GM21447 (cell line): ENCODE results near the gene GATM.
"Not testable (repeated sequence)": the region's sequence is repeated elsewhere in the genome, so short reads cannot be mapped to it uniquely, and the experiment has no call there.

ENCODE experiments used
- ATAC-seq: cut with Tn5 transposase; IDR thresholded peaks from one replicate; pipeline ENCODE4 v1.9.1; 2021; ENCODE audit not compliant: unreplicated experiment

The GATM gene

DNA sequence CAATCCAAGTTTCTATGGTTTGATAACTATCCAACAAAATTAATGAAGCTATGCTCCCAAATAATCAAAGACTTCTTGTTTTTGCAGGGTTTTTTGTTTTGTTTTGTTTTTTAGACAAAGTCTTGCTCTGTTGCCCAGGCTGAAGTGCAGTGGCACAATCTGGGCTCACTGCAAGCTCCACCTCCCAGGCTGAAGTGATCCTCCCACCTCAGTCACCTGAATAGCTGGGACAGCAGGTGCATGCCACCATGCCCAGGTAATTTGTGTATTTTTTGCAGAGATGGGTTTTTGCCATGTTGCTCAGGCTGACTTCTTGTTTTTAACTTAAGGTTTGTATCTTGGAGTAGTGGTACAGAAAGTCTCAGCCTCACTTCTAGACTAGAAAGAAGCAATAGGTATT is 11.0 kb upstream of the GATM start:
- no peak for ATAC-seq

DNA sequence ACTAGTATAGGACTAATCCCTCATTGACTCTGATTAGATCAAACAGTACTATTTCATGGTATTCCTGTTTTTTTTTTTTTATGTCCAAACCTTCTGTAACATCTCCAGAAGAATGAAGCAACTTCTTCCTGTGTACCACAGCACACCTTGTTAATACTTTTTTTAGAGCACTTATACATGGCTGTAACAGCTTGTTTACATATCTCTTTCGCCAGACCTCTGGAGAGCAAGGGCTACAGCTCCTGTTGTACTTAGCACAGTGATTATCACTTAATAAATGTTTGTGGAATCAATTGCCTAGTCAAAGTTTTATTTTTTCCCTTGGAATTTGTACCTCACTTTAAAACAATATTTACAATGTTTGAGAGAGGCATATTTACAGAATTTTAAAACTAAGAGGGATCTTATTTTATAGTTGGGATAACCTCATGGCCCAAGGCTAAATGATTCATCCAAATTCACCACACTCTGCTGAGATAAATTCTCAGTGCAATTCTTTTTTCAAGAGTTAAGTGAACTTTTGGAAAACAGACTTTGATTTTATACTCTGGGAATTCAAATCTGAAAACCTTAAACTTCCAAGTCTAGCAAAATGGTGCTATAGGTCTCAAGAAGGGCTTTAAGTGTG is 9.2 kb upstream of the GATM start:
- no peak for ATAC-seq

DNA sequence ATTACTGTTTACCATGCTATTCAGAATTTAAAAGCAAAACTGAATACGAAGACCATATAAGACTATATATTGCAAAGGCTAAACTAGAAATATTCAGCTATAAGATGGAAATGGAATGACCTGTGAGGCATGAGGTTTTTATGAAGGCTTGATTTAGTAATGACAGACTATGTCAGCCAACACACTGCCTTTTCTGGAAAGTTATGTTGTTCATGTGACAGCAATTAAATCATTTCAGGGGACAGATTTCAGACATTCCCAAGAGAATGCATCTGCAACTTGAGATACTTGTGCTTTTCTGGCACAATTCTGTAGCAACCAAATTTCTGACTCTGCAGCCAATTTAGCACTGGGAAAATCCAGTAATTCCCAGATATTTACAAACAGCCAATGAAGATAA is 8.6 kb upstream of the GATM start:
- ATAC-seq, result no peak

DNA sequence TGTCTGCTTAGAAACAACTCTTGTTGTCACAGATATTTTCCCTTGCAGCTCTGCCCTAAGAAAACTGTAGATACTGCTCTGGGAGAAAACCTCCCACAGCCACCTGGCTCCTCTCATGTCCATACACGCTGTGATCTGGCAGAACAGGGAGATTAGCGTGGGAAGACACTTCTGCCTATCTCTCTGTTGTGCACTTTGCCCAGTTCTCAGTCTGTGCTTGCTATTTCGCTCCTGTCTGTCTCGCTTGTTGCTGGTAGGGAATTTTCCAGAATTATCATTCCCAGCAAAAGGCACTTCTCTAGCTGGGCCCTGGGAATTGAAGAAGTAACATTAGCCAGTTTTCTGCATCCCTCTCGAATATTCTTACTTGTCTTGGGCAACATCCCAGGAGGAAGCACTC is 8.1 kb upstream of the GATM start:
- no peak for ATAC-seq

DNA sequence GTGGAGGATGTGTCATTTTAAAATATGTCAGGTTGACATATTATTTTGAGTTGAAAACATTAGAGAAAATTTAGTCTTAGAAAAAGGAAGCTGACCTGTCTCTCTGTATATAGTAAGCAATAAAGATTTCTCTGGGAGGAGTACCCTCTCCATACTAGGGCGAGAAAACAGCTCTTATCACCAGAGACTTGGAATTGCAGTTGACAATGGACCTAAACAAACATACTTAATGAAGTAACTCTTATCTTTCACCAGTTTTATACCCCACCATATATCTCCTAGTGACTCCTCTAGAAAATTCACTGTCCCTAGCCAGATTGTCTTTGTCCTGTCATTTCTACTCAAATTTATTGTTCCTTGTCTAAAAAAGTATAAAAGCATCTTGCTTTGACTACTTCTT is 7.2 kb upstream of the GATM start:
- ATAC-seq, result no peak

DNA sequence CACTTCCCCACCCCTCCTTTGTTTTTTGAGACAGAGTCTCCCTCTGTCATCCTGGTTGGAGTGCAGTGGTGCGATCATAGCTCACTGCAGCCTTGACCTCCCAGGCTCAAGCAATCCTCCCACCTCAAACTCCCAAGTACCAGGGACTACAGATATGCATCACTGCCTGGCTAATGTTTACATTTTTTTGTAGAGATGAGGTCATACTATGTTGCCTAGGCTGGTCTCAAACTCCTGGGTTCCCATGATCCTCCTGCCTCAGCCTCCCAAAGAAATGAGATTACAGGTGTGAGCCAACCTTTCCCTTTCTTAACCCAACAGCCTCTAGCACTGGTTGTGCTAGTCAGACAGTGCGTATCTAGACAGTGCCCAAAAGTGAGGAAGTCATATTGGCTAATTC is 6.4 kb upstream of the GATM start:
- no peak for ATAC-seq

DNA sequence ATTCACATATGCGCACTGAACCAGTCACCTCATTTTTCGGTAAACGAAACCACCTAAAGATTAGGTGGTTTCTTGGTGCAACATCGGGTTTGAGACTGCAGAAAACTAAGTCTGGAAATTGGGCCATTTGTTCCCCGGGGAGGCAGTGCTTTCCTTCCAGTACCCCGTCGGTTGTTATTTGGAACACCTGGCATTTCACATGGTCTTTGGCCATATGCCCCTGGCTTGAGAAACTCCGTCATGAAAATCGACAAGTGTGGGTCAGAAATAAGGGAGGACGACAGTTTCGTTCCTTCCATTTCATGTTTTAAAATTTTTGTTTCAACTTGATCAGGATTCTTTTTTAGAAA is 544 bp upstream of the GATM start:
- ATAC-seq, result no peak

DNA sequence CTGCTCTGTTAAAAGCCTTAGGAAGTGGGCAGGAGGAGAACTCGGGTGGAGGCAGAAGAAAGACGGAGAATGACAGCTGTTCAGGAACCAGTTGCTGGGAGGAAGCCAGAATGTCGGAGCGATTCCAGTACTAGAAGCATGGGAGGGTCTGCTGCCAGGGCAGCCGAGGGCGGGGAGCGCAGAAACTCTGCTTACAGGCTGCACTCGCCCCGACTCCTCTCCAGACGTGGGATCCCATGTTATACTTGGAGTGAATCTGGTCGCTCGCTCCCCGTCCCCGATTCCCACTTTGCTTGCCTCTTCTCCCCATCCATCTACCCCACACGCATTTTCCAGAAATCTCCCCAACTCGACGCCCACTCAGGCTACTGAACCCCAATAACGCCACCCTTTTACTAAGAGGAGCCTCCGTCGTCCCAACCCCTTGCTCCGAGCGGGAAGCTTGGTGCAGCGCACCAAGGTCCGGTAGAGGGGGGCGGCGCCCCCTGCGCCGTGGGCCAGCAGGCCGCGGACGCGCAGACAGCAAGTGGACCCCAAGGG is 665 bp downstream of the GATM start:
- peak; percentile 29 for ATAC-seq

DNA sequence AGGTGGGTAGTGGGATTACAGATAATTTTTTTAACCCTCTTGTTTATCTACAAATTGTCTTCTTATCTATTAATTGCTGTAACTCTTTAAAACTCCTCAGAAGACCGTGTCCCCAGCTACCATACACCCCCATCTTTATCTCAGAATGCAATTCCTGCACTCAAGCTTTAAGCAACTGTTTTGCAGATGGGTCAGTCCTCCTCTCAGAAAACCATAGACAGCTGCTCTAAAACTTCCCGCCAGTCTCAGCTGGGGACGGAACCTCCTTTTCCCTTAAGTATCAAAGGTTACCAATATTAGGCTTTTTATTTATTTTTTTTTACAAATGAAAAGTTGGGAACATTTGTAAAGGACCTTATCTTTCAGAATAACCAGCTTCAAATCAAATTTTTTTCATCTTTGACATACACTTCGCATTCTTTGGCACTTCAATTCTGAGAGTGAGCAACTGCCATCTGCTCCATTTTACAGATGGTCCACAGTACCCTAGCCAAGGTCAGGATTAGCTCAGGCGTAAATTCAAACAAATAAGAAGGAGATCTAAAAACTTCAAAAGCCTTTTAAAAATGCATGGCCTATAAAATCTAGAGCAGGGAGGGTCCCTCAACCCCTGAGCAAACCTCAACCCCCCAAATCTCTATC is 1.3 kb downstream of the GATM start:
- ATAC-seq, result no peak

DNA sequence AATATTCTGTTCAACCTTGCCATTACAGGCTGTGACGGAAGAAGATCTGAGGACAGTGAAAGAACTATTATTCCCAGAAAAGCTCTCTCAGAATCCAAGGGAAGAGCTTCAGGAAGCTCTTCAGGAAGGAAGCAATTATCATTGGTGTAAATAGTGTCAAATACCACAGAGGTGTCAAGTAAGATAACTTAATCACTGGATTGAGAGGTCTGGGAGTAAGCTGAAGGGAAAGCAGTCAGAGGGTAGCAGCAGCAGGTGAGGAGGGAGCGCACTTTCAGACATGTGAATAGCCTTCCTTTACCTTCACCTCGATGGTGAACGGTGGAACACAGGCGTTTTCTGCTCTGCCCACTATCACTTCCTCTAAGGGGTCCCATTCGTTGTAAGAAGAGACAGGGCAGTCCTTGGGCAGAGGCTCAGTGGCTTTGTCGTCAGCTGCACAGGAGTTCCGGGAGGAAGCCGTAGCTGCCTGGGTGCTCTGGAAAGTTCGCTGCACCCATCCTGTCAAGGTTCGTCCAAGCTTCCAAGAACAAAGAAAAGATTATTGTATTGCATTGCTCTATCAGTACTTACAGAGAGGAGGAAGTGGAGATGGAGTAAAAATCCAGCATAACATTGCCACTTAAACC is 1.9 kb downstream of the GATM start:
- no peak for ATAC-seq

DNA sequence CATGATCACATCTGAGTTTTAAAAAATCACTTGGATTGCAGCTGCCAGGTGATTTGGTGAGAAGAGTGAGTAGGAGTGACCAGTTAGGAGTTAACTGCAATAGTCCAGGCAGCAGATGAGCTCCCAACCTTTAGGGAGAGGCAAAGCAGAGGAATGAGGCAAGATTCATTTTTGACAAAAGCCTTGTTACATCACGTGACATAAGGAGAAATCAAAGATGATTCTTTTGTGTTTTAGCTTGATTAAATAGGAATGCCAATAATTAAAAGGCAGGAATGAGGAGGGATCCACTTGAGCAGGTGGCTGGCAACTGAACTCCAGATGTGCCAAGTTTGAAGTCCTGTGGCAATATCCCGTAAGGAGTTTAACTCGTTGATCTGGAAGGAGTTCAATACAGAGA is 2.5 kb downstream of the GATM start:
- no peak for ATAC-seq

DNA sequence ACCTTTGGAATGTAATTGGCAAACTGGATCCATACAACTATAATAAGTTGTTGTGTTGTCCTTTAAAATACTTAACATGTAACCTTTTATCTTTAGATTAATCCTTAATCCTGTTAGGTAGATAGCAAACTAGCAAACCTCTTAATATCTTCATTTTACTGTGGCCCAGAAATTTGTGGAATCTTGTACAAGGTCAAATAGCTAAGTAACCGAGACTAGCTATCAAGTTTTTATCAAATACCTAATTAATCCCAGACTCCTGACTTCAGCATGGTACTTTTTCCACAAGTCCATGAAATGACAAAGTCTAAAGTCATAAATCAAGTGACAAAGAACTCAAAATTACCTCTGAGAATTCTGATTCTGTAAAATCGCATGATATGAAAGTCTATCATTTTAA is 4.4 kb downstream of the GATM start:
- ATAC-seq, result no peak

DNA sequence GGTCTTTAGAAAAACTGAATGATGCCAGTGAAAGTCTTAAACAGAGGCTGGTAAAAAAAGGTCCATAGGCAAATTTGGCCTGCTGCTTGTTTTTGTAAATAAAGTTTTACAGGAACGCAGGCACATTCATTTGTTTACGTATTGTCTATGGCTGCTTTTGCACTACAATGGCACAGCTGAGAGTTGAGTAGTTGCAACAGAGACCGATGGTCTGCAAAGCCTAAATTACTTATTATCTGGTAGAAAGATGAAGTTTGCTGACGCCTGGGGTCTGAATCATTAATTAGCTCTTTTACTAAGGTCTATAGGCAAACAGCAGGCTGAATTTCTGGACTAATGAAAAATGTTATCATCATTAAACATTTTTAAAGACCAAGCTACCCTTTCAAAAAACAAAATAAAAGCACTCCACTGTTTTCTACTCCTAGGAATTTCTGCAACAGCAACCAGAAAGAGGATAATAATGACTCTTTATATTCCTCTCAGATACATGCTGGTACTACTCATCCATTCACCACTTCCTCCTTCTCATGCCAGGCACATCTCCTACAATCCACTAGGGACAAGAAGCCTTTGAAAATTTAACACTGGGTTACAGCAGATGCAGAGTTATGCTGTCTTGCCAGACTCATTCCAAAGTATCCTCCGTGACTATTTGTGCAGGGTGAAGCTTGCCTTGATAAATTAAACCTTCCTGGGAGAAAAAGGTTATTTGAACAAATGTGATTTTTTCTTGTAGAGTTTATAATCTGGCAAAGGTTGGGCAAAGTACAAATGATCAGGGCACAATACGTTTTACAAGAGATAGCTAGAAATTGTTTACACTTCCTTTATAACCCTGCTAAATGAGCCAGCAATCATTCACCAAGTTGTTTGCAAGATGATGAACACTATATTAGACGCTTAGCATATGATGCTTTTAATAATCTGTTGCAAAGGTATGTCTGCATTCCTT is 6.0 kb downstream of the GATM start:
- no peak for ATAC-seq

DNA sequence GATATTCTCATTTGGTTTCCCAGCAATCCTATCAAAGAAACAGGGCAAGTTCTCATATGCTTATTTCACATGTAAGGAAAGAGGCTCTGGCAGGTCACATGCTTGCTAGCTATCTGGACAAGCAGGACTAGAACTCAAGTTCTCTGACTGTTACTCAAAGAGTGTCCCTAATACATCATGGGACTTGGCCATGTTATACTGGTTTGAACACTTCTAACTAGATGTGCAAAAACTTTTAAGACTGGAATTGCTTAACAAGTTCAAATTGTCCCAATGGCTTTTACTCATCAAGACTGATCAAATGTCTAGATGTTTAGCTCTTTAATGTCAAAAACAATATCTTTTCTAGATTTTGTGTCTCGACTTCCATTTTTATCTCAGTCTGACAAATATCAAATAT is 6.8 kb downstream of the GATM start:
- no peak for ATAC-seq

DNA sequence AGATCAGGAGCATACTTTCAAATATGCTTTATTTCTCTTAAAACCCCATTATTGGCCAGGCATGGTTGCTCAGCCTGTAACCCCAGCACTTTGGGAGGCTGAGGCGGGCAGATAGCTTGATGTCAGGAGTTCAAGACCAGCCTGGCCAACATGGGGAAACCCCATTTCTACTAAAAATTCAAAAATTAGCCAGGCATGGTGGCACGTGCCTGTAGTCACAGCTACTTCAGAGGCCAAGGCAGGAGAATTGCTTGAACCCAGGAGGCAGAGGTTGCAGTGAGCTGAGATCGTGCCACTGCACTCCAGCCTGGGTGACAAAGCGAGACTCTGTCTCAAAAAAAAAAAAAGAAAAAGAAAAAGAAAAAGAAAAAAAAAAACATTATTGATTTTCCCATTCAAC is 8.3 kb downstream of the GATM start:
- ATAC-seq, result not testable (repeated sequence)

DNA sequence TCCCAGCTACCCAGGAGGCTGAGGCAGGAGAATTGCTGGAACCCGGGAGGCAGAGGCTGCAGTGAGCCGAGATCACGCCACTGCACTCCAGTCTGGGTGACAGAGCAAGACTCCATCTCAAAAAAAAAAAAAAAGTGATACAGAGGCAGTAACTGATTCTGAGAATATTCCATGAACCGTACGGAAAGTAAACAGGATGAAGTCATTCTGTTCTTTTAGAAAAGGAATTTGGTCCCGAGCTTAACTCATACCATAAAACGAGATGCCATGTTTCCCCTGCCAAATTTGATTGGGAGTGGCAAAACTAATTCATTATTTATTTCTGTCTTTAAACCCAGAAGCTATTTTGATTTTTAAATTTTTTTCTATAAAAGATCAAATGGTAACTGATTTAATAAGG is 11.1 kb downstream of the GATM start:
- not testable (repeated sequence) for ATAC-seq

DNA sequence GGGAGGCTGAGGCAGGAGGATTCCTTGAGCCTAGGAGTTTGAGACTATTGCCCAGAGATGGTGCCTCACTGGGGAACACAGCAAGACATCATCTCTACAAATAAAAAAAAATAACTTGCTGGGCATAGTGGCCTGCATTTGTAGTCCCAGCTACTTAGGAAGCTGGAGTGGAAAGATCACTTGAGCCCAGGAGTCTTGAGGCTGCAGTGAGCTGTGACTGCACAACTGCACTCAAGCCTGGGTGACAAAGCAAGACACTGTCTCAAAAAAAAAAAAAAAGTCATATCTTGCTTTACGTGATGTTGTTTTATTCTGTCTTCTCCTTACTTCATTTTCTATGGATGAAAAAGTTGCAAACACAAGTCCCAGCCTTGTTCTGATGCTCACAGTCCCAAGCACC is 14.1 kb downstream of the GATM start:
- no peak for ATAC-seq

DNA sequence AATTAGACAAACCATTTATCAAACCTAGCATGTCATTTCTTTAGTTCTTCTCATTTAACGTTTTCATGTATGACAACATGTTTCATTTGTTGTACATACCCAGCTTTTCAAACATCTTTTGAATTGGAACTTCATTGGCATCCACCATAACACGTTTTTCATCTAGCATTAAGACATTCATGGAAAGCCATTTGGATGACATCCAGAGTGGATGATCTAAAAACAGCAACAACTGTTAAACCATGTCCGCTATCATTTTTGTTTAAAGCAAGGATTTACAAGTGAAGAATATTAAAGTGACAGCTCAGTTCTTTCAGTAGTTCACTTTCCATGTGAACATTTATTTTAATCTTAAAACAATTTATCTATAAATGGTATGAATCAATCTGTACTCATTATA is 14.5 kb downstream of the GATM start:
- no peak for ATAC-seq

DNA sequence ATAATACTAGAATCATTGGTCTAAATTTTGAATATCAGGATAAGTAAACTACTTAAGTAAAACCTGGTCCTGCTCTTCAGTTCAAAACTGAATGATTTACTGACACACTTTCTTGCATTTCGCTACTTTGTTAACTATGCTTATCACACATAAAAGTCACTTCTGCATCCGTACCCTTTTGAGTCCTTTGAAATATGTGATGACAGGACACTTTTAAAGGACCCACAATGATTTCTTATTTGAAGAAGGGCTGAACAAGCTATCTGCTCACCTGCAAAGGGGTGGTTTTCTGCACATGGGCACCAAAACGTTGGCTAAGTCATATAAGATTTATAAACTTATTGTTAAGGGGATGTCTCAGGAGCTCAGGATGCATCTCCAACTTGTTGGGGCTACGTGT is 15.0 kb downstream of the GATM start:
- ATAC-seq, result no peak

DNA sequence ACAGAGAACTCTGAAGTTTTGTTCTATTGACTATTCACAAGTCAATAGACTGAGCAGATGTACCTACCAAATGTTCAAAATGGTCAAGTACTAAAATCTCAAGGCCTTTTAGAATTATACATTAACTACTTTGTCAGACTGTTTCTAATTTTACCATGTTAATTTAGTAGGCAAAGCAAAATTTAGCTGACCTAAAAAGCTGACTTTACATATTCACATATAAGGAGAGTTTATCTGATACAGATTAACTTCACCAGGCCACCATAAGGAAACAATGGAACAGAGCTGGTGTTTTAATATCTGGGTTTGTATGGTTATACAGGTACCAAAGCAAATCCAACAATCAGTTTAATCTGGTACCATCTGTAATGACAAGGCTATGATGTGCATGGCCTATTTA is 15.9 kb downstream of the GATM start:
- ATAC-seq, result no peak

DNA sequence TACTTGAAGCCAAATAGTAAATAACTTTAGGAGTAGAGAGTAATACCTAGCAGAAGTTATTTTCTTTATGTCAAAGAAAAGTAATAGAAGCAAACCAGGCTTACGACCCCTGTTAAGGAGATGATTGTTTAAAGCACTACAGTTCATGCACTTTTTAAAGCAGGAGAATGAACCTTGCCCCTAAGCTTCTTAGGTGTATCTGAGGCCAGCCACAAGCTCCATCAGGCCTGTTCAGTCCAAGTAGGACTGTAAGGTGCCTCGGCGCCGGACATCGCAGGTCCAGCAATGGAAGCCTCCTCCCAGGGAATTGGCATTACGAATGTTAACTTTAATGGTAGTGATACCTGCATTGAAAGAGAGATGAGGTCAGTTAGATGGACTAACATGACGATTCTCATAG is 16.5 kb downstream of the GATM start:
- ATAC-seq, result no peak

DNA sequence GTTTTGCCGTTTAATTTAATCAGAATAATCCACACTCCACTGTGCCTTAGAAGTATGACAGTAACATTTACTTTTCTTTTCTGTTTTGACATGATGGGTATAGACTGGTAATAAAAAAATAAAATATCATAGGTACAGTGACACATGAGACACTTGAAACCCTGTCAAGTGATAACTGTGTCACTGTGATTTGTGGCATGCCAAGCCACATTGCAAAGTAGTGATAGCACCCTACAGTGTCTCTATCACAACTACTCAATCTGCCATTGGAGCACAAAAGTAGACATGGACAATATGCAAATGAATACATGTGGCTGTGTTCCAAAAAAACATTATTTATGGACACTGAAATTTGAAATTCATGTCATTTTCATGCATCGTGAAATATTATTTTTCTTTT is 22.5 kb downstream of the GATM start:
- ATAC-seq, result no peak
